Measurements from ENCODE around the gene PAQR4.

PAQR4 gene

GRCh38 chr16:2976673-2977072 lies 7.5 kb downstream of the PAQR4 start:
- no peak overlapping the region for H3K27ac ChIP-seq (replicated peaks; ENCODE audit: low read length)
- H2AK5ac ChIP-seq (ENCODE audit: low read depth, low read length) = no peak overlapping the region
- no peak overlapping the region for H2BK5ac ChIP-seq (ENCODE audit: low read length)
- H3K23ac ChIP-seq (ENCODE audit: low read depth, low read length, poor library complexity) = no peak overlapping the region
- peaks cover 9% of the 10 kb centered on the region for H3K79me1 ChIP-seq (ENCODE audit: low read depth, low read length)
- no peak for DNase-seq (ENCODE audit: low spot score)
- H2BK120ac ChIP-seq (ENCODE audit: low read depth, low read length) = no peak overlapping the region
- H3K9ac ChIP-seq (ENCODE audit: low read depth, low read length, poor library complexity) = no peak overlapping the region
- H3K14ac ChIP-seq (ENCODE audit: low read length) = no peak overlapping the region
- H4K8ac ChIP-seq (ENCODE audit: low read depth, low read length) = no peak overlapping the region
- WGBS, 2 donors (ENCODE audit: extremely low coverage in 2 of 2, insufficient read length in 2 of 2, insufficient replicate concordance in 1 of 2) = no CpG with 5 or more reads among the region's 15 CpGs
- H3K4me2 ChIP-seq (ENCODE audit: insufficient read depth, low read length, poor library complexity, severe bottlenecking) = no peak overlapping the region
- H3K36me3 ChIP-seq (replicated peaks in 1 of 2; ENCODE audit: control insufficient read depth in 2 of 2, insufficient read depth in 2 of 2, low read length in 2 of 2) = peaks cover 29 to 71% of the 10 kb centered on the region in 2 donors
- H3K27me3 ChIP-seq (ENCODE audit: control insufficient read depth in 3 of 3, insufficient read depth in 3 of 3, low read depth in 1 of 3, low read length in 3 of 3) = no peaks in the 10 kb centered on the region
- H2BK12ac ChIP-seq (ENCODE audit: low read length) = no peak overlapping the region
- no peak overlapping the region for H2BK15ac ChIP-seq (ENCODE audit: low read length)
- no peak overlapping the region for H4K91ac ChIP-seq (ENCODE audit: low read depth, low read length, poor library complexity)
- H3K4ac ChIP-seq (ENCODE audit: low read length) = no peak overlapping the region
- H3K9me3 ChIP-seq (replicated peaks in 1 of 2; ENCODE audit: control insufficient read depth in 2 of 2, insufficient read depth in 1 of 2, low read depth in 1 of 2, low read length in 2 of 2) = no peaks in the 10 kb centered on the region
- peaks cover 10 to 15% of the 10 kb centered on the region in 2 donors for H3K4me1 ChIP-seq (ENCODE audit: control insufficient read depth in 2 of 2, insufficient read depth in 1 of 2, low read depth in 1 of 2, low read length in 2 of 2)
- no peak overlapping the region for H2AFZ ChIP-seq (ENCODE audit: low read length)
- H3K18ac ChIP-seq (ENCODE audit: low read length) = no peak overlapping the region
- no peak overlapping the region for H3K4me3 ChIP-seq (ENCODE audit: low read length in 2 of 2)

DNA sequence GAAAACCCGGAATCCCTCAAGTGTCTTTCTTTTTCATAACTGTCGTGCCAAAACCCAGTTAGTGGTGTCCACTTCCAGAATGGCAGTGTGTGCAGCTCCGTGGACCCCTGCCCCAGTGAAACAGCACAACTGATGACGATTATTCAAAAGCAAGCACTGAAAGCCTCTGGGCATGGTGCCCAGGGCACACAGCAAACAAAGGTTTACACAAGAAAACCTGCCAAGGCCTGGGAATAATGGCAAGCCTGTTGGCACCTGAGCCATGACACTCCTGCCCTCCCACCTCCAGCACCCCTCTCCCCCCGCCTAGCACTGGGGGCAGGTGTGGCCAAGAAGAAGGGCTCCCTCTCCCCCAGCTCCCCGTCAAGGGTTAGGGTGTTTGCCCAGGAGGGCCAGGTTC lies 8.3 kb downstream of the PAQR4 start:
- Histone ChIP-seq H3K36me3 (replicated peaks in 1 of 2; ENCODE audit: control insufficient read depth in 2 of 2, insufficient read depth in 2 of 2, low read length in 2 of 2) (peaks cover 26 to 63% of the 10 kb centered on the region in 2 donors), H3K14ac (ENCODE audit: low read length) (no peak overlapping the region), H2BK15ac (ENCODE audit: low read length) (no peak overlapping the region), H2BK120ac (ENCODE audit: low read depth, low read length) (no peak overlapping the region), H3K23ac (ENCODE audit: low read depth, low read length, poor library complexity) (no peak overlapping the region), H2BK12ac (ENCODE audit: low read length) (no peak overlapping the region), H2AFZ (ENCODE audit: low read length) (no peak overlapping the region), H2BK5ac (ENCODE audit: low read length) (no peak overlapping the region), H3K9ac (ENCODE audit: low read depth, low read length, poor library complexity) (no peak overlapping the region), H3K9me3 (replicated peaks in 1 of 2; ENCODE audit: control insufficient read depth in 2 of 2, insufficient read depth in 1 of 2, low read depth in 1 of 2, low read length in 2 of 2) (no peaks in the 10 kb centered on the region), H3K4ac (ENCODE audit: low read length) (no peak overlapping the region), H3K79me1 (ENCODE audit: low read depth, low read length) (peaks cover 9% of the 10 kb centered on the region), H4K91ac (ENCODE audit: low read depth, low read length, poor library complexity) (no peak overlapping the region), H3K27ac (replicated peaks; ENCODE audit: low read length) (no peak overlapping the region), H3K4me2 (ENCODE audit: insufficient read depth, low read length, poor library complexity, severe bottlenecking) (no peak overlapping the region), H4K8ac (ENCODE audit: low read depth, low read length) (no peak overlapping the region), H2AK5ac (ENCODE audit: low read depth, low read length) (no peak overlapping the region), H3K27me3 (ENCODE audit: control insufficient read depth in 3 of 3, insufficient read depth in 3 of 3, low read depth in 1 of 3, low read length in 3 of 3) (peaks cover 0 to 3% (median 0%) of the 10 kb centered on the region in 3 experiments), H3K18ac (ENCODE audit: low read length) (no peak overlapping the region), H3K4me1 (ENCODE audit: control insufficient read depth in 2 of 2, insufficient read depth in 1 of 2, low read depth in 1 of 2, low read length in 2 of 2) (peaks cover 14 to 18% of the 10 kb centered on the region in 2 donors), H3K4me3 (ENCODE audit: low read length in 2 of 2) (no peak overlapping the region)
- DNase-seq (ENCODE audit: low spot score) = no peak
- no CpG with 5 or more reads among the region's 6 CpGs for WGBS, 2 donors (ENCODE audit: extremely low coverage in 2 of 2, insufficient read length in 2 of 2, insufficient replicate concordance in 1 of 2)

DNA sequence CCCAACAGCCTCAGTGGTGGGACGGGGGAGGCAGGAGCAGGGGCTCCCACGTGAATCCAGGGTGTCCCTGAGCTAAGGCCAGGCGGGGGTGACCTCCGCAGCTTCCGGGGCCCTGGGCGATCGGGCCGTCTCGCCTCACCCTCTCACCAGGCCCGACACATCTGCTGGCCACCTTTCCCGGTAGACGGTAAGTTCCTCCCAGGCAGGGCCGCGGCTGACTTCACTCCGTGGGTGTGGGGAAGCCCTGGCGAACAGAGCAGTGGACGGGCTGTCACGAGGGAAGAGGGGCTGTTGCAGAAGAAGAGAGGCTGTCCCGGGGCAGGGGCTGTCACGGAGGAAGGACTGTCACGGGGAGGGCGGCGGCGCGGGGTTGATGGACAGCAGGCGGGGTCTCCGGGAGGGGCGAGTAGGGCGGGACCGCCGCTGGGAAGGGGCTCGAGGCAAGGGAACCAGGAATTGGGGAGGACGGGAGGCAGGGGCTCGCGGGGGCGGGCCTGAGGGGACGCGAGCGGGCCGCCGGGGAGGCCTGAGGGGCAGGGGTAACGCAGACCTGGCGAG lies 10.6 kb downstream of the PAQR4 start:
- Histone ChIP-seq H3K4me1 (ENCODE audit: control insufficient read depth in 2 of 2, insufficient read depth in 1 of 2, low read depth in 1 of 2, low read length in 2 of 2) (peaks cover 14 to 20% of the 10 kb centered on the region in 2 donors), H3K4me2 (ENCODE audit: insufficient read depth, low read length, poor library complexity, severe bottlenecking) (peak overlapping the region; percentile 93), H3K27ac (replicated peaks; ENCODE audit: low read length) (no peak overlapping the region), H2BK120ac (ENCODE audit: low read depth, low read length) (no peak overlapping the region), H3K23ac (ENCODE audit: low read depth, low read length, poor library complexity) (peak overlapping the region; percentile 100), H3K4ac (ENCODE audit: low read length) (no peak overlapping the region), H3K18ac (ENCODE audit: low read length) (peak overlapping the region; percentile 83), H3K27me3 (ENCODE audit: control insufficient read depth in 3 of 3, insufficient read depth in 3 of 3, low read depth in 1 of 3, low read length in 3 of 3) (peaks cover 0 to 8% (median 0%) of the 10 kb centered on the region in 3 experiments), H3K36me3 (replicated peaks in 1 of 2; ENCODE audit: control insufficient read depth in 2 of 2, insufficient read depth in 2 of 2, low read length in 2 of 2) (peaks cover 13 to 40% of the 10 kb centered on the region in 2 donors), H3K9ac (ENCODE audit: low read depth, low read length, poor library complexity) (peak overlapping the region; percentile 91), H2BK12ac (ENCODE audit: low read length) (no peak overlapping the region), H2AFZ (ENCODE audit: low read length) (peak overlapping the region; percentile 85), H4K8ac (ENCODE audit: low read depth, low read length) (no peak overlapping the region), H3K14ac (ENCODE audit: low read length) (peak overlapping the region; percentile 94), H2AK5ac (ENCODE audit: low read depth, low read length) (peak overlapping the region; percentile 63), H3K9me3 (replicated peaks in 1 of 2; ENCODE audit: control insufficient read depth in 2 of 2, insufficient read depth in 1 of 2, low read depth in 1 of 2, low read length in 2 of 2) (no peaks in the 10 kb centered on the region), H4K91ac (ENCODE audit: low read depth, low read length, poor library complexity) (peak overlapping the region; percentile 53), H2BK5ac (ENCODE audit: low read length) (peak overlapping the region; percentile 90), H3K79me1 (ENCODE audit: low read depth, low read length) (peaks cover 9% of the 10 kb centered on the region), H2BK15ac (ENCODE audit: low read length) (peak overlapping the region; percentile 94), H3K4me3 (ENCODE audit: low read length in 2 of 2) (peak overlapping the region; percentile 87 to 95)
- no peak for DNase-seq (ENCODE audit: low spot score)
- no CpG with 5 or more reads among the region's 43 CpGs for WGBS, 2 donors (ENCODE audit: extremely low coverage in 2 of 2, insufficient read length in 2 of 2, insufficient replicate concordance in 1 of 2)

DNA sequence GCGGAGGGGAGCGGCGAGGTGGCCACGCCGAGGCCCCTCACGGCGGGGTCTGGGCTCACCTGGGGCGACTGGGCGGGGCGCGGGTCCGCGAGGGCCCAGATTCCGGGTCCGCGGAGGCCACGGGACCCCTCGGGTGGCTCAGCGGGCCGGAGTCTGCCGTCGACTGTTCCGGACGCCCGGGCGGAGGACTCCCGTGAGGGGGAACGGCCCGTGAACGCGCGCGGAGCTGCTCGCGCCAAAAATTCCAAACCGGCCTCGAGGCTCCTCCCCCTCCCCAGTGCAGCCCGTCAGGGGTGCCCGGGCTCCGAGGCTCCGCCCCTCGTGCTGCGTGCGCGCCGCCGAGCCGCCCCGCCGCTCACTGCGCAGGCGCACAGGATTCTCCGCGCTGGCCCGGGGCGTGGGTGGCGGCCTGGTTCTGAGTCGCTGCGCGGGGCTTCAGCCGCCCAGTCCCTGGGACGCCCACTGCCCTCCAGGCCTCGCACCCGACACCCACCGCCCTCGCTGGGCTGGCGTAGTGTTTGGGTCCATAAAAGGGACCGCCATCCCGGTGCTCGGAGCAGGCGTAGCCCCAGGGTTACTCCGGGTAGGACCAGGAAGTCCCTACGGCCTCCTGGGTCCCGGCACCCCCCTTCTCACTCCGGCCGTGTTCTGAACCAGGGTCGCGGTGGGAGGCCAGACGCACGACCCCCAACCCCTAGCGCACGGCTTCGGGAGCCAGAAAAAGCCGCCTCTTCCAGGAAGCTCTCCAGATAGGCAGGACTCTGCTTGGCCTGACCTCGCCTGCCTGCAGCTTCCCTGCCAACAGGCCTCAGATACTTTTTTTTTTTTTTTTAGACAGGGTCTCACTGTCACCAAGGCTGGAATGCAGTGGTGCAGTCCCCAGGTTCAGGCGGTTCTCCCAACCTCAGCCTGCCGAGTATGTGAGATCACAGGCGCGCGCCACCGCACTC lies 11.4 kb downstream of the PAQR4 start, which contains the start of gene PKMYT1:
PKMYT1 (minus strand) TSS at position 220 of the 950 bp plus-strand sequence. CDS start 789 bp downstream, outside the sequence.
- H2AFZ ChIP-seq (ENCODE audit: low read length) = peak within 1 kb of the TSS; percentile 85
- H4K8ac ChIP-seq (ENCODE audit: low read depth, low read length) = peak within 1 kb of the TSS; percentile 65
- peak within 1 kb of the TSS; percentile 90 for H2BK5ac ChIP-seq (ENCODE audit: low read length)
- peak; percentile 87 for DNase-seq (ENCODE audit: low spot score)
- H2BK12ac ChIP-seq (ENCODE audit: low read length) = peak within 1 kb of the TSS; percentile 41
- peak within 1 kb of the TSS; percentile 37 for H3K4ac ChIP-seq (ENCODE audit: low read length)
- peak within 1 kb of the TSS; percentile 81 for H3K27ac ChIP-seq (replicated peaks; ENCODE audit: low read length)
- peaks cover 14 to 20% of the 10 kb centered on the region in 2 donors for H3K4me1 ChIP-seq (ENCODE audit: control insufficient read depth in 2 of 2, insufficient read depth in 1 of 2, low read depth in 1 of 2, low read length in 2 of 2)
- peaks cover 9% of the 10 kb centered on the region for H3K79me1 ChIP-seq (ENCODE audit: low read depth, low read length)
- no CpG with 5 or more reads among the region's 91 CpGs for WGBS, 2 donors (ENCODE audit: extremely low coverage in 2 of 2, insufficient read length in 2 of 2, insufficient replicate concordance in 1 of 2)
- H3K4me2 ChIP-seq (ENCODE audit: insufficient read depth, low read length, poor library complexity, severe bottlenecking) = peak within 1 kb of the TSS; percentile 93
- H2BK120ac ChIP-seq (ENCODE audit: low read depth, low read length) = peak within 1 kb of the TSS; percentile 72
- peak within 1 kb of the TSS; percentile 94 for H2BK15ac ChIP-seq (ENCODE audit: low read length)
- H2AK5ac ChIP-seq (ENCODE audit: low read depth, low read length) = peak within 1 kb of the TSS; percentile 96
- H3K9me3 ChIP-seq (replicated peaks in 1 of 2; ENCODE audit: control insufficient read depth in 2 of 2, insufficient read depth in 1 of 2, low read depth in 1 of 2, low read length in 2 of 2) = no peaks in the 10 kb centered on the region
- H4K91ac ChIP-seq (ENCODE audit: low read depth, low read length, poor library complexity) = peak within 1 kb of the TSS; percentile 53
- peak within 1 kb of the TSS; percentile 87 to 95 for H3K4me3 ChIP-seq (ENCODE audit: low read length in 2 of 2)
- H3K18ac ChIP-seq (ENCODE audit: low read length) = peak within 1 kb of the TSS; percentile 99
- H3K9ac ChIP-seq (ENCODE audit: low read depth, low read length, poor library complexity) = peak within 1 kb of the TSS; percentile 98
- H3K36me3 ChIP-seq (replicated peaks in 1 of 2; ENCODE audit: control insufficient read depth in 2 of 2, insufficient read depth in 2 of 2, low read length in 2 of 2) = peaks cover 6 to 33% of the 10 kb centered on the region in 2 donors
- H3K23ac ChIP-seq (ENCODE audit: low read depth, low read length, poor library complexity) = peak within 1 kb of the TSS; percentile 100
- peak within 1 kb of the TSS; percentile 94 for H3K14ac ChIP-seq (ENCODE audit: low read length)
- H3K27me3 ChIP-seq (ENCODE audit: control insufficient read depth in 3 of 3, insufficient read depth in 3 of 3, low read depth in 1 of 3, low read length in 3 of 3) = peaks cover 0 to 12% (median 0%) of the 10 kb centered on the region in 3 experiments
